NT2/D1 (cell line): ENCODE data around the gene RUFY3.
"Not testable (repeated sequence)": the region's sequence is repeated elsewhere in the genome, so short reads cannot be mapped to it uniquely, and the experiment has no call there.

Experiments
- DNase-seq: peaks from one replicate; pipeline ENCODE4 v3.0.0-alpha.2; 2011; ENCODE audit warnings: low read depth, low spot score
- H3K27me3 ChIP-seq: 2 replicates; pipeline ENCODE4 v1.6.0; 2011; ENCODE audit warnings: mild to moderate bottlenecking; ENCODE audit not compliant: insufficient read length, insufficient read depth
- H3K36me3 ChIP-seq: 2 replicates; pipeline ENCODE4 v1.6.1; 2011; ENCODE audit warnings: mild to moderate bottlenecking, low read length, mixed read lengths; ENCODE audit not compliant: insufficient read depth, insufficient read length
- H3K4me1 ChIP-seq: 2 replicates; pipeline ENCODE4 v1.5.1; 2011; ENCODE audit not compliant: insufficient read depth, insufficient read length
- H3K4me3 ChIP-seq: 2 replicates; pipeline ENCODE4 v1.5.1; 2011; ENCODE audit warnings: low read depth; ENCODE audit not compliant: insufficient read length
- H3K9ac ChIP-seq: 2 replicates; pipeline ENCODE4 v1.6.0; 2011; ENCODE audit warnings: low read depth; ENCODE audit not compliant: insufficient read length
- H3K9me3 ChIP-seq: 2 replicates; pipeline ENCODE4 v1.5.1; 2011; ENCODE audit warnings: mild to moderate bottlenecking, low read length; ENCODE audit not compliant: insufficient read depth
- SUZ12 ChIP-seq: IDR thresholded peaks from 2 replicates; pipeline ENCODE4 v1.6.1; 2011; ENCODE audit not compliant: insufficient read length, insufficient read depth; ENCODE audit errors: extremely low read depth
- YY1 ChIP-seq: IDR thresholded peaks from 2 replicates; pipeline ENCODE4 v1.6.1; 2011; ENCODE audit not compliant: insufficient read length, insufficient read depth
- ZNF274 ChIP-seq: IDR thresholded peaks from 2 replicates; pipeline ENCODE4 v1.6.1; 2011; ENCODE audit warnings: mild to moderate bottlenecking, low read depth, low read length

RUFY3 gene

DNA sequence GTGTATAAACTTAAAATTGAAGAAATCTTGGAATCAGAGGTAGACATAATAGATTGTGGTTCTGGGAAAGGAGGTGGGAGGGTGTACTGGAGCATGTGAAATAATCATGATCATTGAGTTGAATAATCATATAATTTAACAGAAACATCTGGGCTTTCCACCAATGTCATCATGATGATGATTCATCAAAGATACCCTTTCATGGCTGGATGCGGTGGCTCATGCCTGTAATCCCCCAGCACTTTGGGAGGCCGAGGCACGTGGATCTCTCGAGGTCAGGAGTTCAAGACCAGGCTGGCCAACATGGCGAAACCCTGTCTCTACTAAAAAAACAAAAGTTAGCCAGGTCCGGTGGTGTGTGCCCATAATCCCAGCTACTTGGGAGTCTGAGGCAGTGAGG lies 6.7 kb upstream of the RUFY3 start:
- no peaks in the 10 kb centered on the region for H3K9me3 ChIP-seq
- TF ChIP-seq SUZ12 (no peak), YY1 (no peak), ZNF274 (no peak)
- no peak for DNase-seq
- no peak overlapping the region for H3K9ac ChIP-seq
- no peaks in the 10 kb centered on the region for H3K27me3 ChIP-seq
- no peaks in the 10 kb centered on the region for H3K4me1 ChIP-seq
- H3K36me3 ChIP-seq, result no peaks in the 10 kb centered on the region
- H3K4me3 ChIP-seq, result no peak overlapping the region

DNA sequence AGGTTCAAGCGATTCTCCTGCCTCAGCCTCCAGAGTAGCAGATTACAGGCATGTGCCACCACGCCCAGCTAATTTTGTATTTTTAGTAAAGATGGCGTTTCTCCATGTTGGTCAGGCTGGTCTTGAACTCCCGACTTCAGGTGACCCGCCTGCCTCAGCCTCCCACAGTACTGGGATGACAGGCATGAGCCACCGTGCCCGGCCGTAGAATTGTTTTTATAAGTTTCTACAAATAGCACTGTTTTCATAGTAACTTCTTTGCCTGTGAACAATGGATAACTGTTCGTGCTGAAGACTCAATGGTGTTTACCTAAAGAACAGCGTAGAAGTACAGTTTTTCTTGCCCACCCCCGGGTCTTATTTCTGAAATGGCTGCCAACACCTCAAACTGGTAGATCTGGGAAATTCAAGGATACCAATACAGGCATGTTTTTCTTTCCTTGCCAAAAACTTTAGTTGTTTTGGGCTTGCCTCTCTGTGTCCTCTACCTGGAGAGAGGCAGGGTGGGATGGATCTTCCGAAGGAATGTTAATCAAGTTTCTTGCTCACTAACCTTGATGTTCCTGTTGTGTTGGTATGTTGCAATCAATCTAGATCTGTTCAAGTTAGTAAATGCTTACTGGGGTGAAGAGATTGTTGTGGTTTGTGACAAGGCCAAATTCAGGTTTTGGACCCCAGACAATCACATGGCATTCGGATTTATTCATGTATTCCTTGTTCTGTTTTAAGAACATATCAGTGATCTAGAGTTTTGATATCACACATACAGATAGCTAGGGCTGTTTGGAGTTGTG lies 2.8 kb upstream of the RUFY3 start:
- no peaks in the 10 kb centered on the region for H3K27me3 ChIP-seq
- no peaks in the 10 kb centered on the region for H3K4me1 ChIP-seq
- no peak for DNase-seq
- no peak overlapping the region for H3K4me3 ChIP-seq
- no peaks in the 10 kb centered on the region for H3K9me3 ChIP-seq
- peaks cover 3% of the 10 kb centered on the region for H3K36me3 ChIP-seq
- no peak overlapping the region for H3K9ac ChIP-seq
- TF ChIP-seq ZNF274, result no peak
- TF ChIP-seq SUZ12, result no peak
- no peak for TF ChIP-seq YY1

DNA sequence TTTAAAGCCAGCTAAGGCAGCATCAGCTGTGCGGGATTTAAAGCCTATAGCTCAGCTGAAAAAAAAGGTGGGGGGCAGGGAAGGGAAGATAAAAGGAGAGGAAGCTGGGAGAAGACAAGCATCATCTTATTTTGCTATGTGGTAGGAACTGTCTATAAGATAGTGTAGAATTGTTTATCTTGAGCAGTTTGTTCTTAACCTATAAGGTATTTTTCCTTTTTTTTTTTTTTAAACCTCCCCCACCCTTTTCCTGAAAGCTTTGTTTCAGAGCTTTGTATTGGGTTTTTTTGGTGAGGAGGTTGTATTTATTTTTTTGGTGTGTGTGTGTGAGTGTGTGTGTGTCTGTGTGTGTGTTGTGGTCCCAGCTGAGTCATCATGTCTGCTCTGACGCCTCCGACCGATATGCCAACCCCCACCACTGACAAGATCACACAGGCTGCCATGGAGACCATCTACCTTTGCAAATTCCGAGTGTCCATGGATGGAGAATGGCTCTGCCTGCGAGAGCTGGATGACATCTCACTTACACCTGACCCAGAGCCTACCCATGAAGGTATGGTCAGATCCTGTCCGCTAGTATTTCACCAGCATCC lies 531 bp downstream of the RUFY3 start:
- Histone ChIP-seq H3K4me3 (no peak overlapping the region), H3K9me3 (no peaks in the 10 kb centered on the region), H3K27me3 (no peaks in the 10 kb centered on the region), H3K9ac (no peak overlapping the region), H3K36me3 (peaks cover 3% of the 10 kb centered on the region), H3K4me1 (no peaks in the 10 kb centered on the region)
- DNase-seq, result no peak
- TF ChIP-seq SUZ12 (no peak), YY1 (no peak), ZNF274 (no peak)

GRCh38 chr4:70724463-70724862 lies 2.7 kb downstream of the RUFY3 start:
- no peak overlapping the region for H3K4me3 ChIP-seq

DNA sequence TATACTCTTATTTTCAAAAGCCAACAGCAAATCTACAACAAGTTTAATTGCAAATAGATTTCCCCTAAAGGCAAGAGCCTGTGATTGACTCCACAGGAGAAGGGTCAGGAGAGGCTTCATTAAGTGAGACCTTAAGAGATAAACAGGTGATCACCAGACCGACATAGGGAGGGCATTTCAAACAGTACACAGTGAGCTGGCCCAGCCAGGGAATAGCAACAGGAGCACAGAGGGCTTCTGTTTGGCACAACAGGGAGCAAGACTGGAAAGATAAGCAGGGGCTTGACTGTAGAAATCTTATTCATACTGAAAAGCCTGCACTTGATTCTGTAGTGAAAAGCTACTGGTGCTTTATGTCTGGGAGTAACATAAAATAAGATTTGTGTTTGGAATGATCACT lies 3.9 kb downstream of the RUFY3 start:
- DNase-seq, result no peak
- TF ChIP-seq YY1 (no peak), SUZ12 (no peak), ZNF274 (no peak)
- Histone ChIP-seq H3K9me3 (no peaks in the 10 kb centered on the region), H3K4me3 (no peak overlapping the region), H3K9ac (no peak overlapping the region), H3K4me1 (no peaks in the 10 kb centered on the region), H3K27me3 (no peaks in the 10 kb centered on the region), H3K36me3 (peaks cover 3% of the 10 kb centered on the region)

More at GRCh38 chr4:70724463-70724862, 2.7 kb downstream of the RUFY3 start:
- no peak for TF ChIP-seq SUZ12
- no peak for TF ChIP-seq YY1
- no peak for TF ChIP-seq ZNF274
- Histone ChIP-seq H3K9me3 (no peaks in the 10 kb centered on the region), H3K27me3 (no peaks in the 10 kb centered on the region), H3K4me1 (no peaks in the 10 kb centered on the region), H3K9ac (no peak overlapping the region), H3K36me3 (peaks cover 3% of the 10 kb centered on the region)
- DNase-seq, result no peak

DNA sequence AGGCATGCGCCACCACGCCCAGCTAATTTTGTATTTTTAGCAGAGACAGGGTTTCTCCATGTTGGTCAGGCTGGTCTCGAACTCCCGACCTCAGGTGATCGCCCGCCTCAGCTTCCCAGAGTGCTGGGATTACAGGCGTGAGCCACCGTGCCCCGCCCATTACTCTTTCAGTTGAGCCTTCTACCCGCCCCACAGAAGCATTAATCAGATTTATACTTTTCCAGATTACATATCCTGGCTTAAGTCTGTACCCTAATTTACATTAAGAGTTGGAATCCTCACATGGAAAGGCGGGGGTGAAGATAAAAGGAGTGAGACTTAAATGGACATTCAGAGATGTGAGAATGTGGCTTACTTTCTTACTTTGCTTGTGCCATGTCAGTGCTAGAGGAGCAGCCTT lies 4.8 kb downstream of the RUFY3 start:
- H3K4me1 ChIP-seq, H3K9ac ChIP-seq, DNase-seq, H3K9me3 ChIP-seq, H3K4me3 ChIP-seq, H3K27me3 ChIP-seq, H3K36me3 ChIP-seq: not testable (repeated sequence)

GRCh38 chr4:70728091-70728490 lies 6.3 kb downstream of the RUFY3 start:
- no peak overlapping the region for H3K4me3 ChIP-seq
- no peak overlapping the region for H3K9ac ChIP-seq
- H3K27me3 ChIP-seq, result no peaks in the 10 kb centered on the region
- H3K4me1 ChIP-seq, result no peaks in the 10 kb centered on the region
- DNase-seq, result no peak
- H3K36me3 ChIP-seq, result no peaks in the 10 kb centered on the region
- H3K9me3 ChIP-seq, result no peaks in the 10 kb centered on the region
- TF ChIP-seq ZNF274, result no peak
- no peak for TF ChIP-seq YY1
- no peak for TF ChIP-seq SUZ12

DNA sequence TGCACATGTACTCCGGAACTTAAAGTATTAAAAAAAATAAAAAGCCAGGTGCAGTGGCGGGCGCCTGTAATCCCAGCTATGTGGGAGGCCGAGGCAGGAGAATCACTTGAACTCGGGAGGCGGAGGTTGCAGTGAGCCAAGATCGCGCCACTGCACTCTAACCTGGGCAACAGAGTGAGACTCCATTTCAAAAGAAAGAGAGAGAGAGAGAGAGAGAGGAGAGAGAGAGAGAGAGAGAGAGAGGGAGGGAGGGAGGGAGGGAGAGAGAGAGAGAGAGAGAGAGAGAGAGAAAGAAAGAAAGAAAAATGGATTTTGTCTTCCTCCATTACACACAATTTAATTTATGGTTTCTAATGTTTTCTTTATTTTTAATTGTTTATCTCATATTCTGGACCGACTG lies 11.1 kb downstream of the RUFY3 start:
- H3K9ac ChIP-seq, DNase-seq, H3K4me1 ChIP-seq, H3K9me3 ChIP-seq, H3K36me3 ChIP-seq, H3K4me3 ChIP-seq, H3K27me3 ChIP-seq: not testable (repeated sequence)
